GM19328 (cell line): Measurements from ENCODE around the gene TESK2.
"Not testable (repeated sequence)": the region's sequence is repeated elsewhere in the genome, so short reads cannot be mapped to it uniquely, and the experiment has no call there.

ENCODE experiments used
- ATAC-seq: cut with Tn5 transposase; IDR thresholded peaks from one replicate; pipeline ENCODE4 v1.9.1; 2021; ENCODE audit warnings: mild to moderate bottlenecking, moderate library complexity; ENCODE audit not compliant: unreplicated experiment

TESK2 gene, protein sequence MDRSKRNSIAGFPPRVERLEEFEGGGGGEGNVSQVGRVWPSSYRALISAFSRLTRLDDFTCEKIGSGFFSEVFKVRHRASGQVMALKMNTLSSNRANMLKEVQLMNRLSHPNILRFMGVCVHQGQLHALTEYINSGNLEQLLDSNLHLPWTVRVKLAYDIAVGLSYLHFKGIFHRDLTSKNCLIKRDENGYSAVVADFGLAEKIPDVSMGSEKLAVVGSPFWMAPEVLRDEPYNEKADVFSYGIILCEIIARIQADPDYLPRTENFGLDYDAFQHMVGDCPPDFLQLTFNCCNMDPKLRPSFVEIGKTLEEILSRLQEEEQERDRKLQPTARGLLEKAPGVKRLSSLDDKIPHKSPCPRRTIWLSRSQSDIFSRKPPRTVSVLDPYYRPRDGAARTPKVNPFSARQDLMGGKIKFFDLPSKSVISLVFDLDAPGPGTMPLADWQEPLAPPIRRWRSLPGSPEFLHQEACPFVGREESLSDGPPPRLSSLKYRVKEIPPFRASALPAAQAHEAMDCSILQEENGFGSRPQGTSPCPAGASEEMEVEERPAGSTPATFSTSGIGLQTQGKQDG

DNA sequence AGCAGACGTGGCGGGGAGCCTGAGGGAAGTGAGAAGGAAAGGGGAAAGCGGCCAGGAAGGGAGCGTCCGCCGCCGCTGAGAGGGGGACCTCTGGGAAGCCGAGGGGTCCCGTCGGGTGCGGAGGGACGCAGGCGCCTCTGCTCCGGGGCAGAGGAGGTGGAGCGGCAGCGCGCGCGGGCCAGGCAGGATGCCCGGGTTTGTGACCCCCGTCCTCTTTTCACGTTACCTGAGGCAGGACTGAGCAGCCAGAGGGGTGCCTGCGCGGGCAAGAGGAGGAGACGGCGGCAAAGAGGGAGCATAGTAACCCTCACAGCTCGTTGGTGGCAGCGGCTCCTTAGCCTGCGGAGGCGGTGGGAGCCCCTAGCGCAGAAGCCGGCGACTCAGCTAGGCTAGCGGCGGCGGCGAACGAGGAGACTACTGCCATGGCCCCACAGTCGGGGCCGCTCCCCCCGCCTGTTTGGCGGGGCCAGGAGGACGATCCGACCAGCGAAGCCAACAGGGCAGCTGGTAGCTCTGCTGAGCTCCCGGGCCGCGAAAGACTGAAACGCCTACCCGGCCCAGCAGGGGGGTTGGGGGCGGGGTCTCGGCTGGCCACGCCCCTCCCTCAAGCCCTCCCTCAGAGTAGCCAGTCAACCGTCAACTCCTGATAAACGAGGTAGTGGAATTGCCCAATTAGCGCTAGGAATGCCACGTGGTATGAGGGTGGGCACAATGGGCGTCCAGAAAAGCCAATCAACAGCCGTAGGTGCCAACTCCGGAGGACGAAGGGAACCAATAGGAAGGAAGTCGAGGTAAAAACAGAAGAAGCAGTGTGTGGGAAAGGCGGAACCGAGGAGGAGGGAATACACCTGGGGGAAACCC is at the start of gene TESK2:
TSS of gene TESK2 (minus strand) at position 538 of the 861 bp plus-strand sequence. CDS start 33,378 bp downstream, outside the sequence.
- ATAC-seq, result peak; percentile 87

DNA sequence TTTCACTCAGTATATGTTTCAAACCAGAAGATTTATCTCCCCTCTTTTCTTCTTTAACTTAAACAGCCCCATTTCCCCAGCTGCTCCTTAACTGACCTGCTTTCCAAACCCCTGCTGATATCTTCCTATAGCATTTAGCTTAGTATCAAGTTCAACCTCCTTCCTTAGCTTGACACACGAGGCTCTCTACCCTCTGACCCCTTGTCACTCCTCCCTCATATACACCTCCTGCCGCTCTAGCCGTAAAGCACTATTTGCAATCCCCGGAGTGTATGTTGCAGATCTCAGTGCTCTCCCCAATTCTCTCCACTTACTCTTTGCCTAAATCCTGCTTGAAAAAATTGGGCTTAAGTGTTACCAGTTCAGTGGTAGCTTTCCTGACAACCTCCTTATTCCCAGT is 45.9 kb upstream of the TESK2 start:
- ATAC-seq, result no peak

- ATAC-seq, result no peak
Observed at GRCh38 chr1:45535988-45536766, 45.2 kb upstream of the TESK2 start.

DNA sequence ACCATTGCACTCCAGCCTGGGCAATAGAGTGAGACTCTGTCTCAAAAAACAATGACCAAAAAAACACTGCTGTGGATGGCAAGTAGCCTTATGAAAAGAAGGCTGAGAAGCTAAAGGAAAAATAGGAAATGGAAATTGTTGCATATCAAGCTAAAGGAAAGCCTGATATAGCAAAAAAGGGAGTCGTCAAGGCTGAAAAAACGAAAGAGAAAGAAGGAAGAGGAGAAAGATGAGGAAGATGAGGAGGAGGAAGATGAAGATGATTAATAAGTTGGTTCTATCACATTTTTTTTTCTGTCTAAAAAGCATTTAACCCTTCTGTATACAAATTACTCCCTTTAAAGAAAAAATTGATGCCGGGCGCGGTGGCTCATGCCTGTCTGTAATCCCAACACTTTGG is 40.9 kb upstream of the TESK2 start:
- no peak for ATAC-seq

- no peak for ATAC-seq
Observed at GRCh38 chr1:45530632-45531135, 39.7 kb upstream of the TESK2 start.

GRCh38 chr1:45526135-45526644 is 35.2 kb upstream of the TESK2 start:
- ATAC-seq, result no peak

GRCh38 chr1:45523975-45524374 is 33.0 kb upstream of the TESK2 start:
- ATAC-seq, result not testable (repeated sequence)

- not testable (repeated sequence) for ATAC-seq
Observed at GRCh38 chr1:45523516-45523915, 32.6 kb upstream of the TESK2 start.

GRCh38 chr1:45522324-45523104 is 31.6 kb upstream of the TESK2 start:
- ATAC-seq, result no peak

DNA sequence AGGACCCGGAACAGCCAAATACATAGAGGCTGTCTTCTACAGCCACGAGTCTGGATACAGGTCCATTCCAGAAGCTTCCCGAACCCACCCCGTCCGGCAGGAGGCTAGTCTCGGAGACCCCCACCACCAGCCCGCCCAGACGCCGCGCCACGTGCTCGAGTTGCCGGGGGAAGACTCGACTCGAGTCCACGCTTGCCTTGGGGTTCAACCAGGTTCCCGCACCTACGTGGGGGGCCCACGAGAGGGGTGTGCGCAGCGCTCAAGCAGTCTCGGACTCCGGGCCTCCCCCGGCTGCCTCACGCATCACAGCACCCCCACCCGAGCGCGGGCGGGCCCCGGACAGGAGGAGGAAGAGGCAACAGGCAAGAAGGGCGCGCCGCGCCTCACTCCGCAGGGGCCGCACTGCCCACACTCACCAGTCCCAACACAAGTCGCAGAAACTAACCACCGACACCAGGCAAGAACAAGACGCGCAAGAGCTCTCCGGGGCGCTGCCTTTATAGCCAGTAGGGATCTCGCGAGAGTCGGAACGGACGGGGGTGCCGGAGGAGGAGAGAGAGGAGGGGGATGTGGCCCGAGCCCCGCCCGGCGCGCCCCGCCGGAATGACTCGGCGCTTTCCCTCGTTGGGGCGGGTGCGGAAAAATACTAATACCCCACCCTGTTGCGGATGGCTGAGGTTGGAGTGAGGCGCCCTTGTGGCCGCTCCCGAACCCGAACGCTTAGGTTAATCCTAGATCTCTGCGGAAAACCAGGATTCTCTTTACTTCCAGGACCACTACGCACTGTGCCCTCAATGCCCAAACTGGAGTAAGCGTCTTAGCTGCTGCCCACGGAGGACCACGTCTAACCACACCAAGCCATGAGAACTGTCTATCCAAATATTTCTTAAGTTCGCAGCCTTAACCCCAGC is 30.7 kb upstream of the TESK2 start, which contains the start of gene PRDX1:
TSS of gene PRDX1 (minus strand) at position 472 of the 911 bp plus-strand sequence. CDS start 2,841 bp downstream, outside the sequence.
- peak; percentile 82 for ATAC-seq

DNA sequence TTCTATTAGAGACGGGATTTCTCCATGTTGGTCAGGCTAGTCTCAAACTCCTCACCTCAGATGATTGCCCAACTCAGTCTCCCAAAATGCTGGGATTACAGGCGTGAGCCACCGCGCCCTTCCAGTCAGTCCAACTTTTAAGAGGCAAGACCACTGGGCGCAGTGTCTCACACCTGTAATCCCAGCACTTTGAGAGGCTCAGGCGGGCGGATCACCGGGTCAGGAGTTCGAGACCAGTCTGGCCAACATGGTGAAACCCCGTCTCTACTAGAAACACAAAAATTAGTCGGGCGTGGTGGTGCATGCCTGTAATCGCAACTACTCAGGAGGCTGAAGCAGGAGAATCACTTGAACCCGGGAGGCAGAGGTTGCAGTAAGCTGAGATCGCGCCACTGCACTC is 28.8 kb upstream of the TESK2 start:
- ATAC-seq, result not testable (repeated sequence)

- no peak for ATAC-seq
Observed at GRCh38 chr1:45518910-45519309, 27.9 kb upstream of the TESK2 start.

DNA sequence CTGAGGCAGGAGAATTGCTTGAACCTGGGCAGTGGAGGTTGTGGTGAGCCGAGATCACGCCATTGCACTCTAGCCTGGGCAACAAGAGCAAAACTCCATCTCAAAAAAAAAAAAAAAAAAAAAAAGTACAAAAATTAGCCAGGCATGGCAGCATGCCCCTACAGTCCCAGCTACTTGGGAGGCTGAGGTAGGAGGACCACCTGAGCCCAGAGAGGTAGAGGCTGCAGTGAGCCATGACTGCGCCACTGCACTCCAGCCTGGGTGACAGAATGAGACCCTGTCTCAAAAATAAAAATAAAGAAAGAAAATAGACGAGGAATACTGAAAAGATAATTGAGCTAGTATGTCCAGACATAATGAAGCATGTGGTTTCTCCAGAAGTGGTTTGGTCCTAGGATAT is 27.4 kb upstream of the TESK2 start:
- not testable (repeated sequence) for ATAC-seq

- ATAC-seq, result no peak
Observed at GRCh38 chr1:45516465-45516864, 25.5 kb upstream of the TESK2 start.

- no peak for ATAC-seq
Observed at GRCh38 chr1:45516036-45516435, 25.1 kb upstream of the TESK2 start.

DNA sequence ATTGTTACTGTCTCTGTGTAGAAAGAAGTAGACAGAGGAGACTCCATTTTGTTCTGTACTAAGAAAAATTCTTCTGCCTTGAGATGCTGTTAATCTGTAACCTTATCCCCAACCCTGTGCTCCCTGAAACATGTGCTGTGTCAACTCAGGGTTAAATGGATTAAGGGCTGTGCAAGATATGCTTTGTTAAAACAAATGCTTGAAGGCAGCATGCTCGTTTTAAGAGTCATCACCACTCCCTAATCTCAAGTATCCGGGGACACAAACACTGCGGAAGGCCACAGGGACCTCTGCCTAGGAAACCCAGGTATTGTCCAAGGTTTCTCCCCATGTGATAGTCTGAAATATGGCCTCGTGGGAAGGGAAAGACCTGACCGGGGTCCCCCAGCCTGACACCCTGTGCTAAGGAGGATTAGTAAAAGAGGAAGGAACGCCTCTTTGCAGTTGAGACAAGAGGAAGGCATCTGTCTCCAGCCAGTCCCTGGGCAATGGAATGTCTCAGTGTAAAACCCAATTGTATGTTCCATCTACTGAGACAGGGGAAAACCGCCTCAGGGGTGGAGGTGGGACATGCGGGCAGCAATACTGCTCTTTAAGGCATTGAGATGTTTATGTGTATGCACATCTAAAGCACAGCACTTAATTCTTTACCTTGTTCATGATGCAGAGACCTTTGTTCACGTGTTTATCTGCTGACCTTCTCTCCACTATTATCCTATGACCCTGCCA is 22.7 kb upstream of the TESK2 start:
- ATAC-seq, result not testable (repeated sequence)

DNA sequence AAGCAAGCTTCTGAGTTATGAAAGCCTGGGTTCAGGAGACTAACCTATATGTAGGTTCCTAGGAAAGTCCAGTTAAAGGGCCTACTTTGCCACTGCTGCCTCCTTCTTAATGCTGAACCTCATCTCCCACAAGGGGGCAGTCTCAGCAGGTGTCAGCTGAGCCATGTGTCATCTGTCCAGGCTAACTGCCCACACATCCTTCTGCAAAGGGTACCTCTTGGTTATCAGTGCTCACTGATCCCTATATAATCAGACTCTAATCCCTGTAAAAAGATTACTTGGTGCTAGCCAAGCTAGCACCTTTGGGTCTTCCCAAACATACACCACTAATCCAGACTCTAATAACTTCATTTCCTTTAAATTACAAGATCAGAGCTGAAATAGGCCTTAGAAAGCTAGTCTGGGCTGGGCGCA is 21.7 kb upstream of the TESK2 start:
- ATAC-seq, result no peak
